HepG2 (cell line): ENCODE data around the gene IKZF3. TPM values are rescaled to one million over a fixed set of nuclear protein-coding genes. Genes with fewer than 3 reads are reported as not detected.
A peak's percentile ranks its signal among the peaks of the same experiment; 100 is the strongest.

ENCODE experiments used
- NCOA1 ChIP-seq: sonication (generic); formaldehyde crosslinking; IDR thresholded peaks from 2 replicates; pipeline ENCODE4 v1.9.0; 2021; ENCODE audit warnings: missing genetic modification reagents
- NR3C1 ChIP-seq: sonication (generic); formaldehyde crosslinking; IDR thresholded peaks from 2 replicates; pipeline ENCODE4 v1.4.0; 2020; ENCODE audit warnings: missing genetic modification reagents
- PRPF4 ChIP-seq: fragments of 200-400 bp; formaldehyde crosslinking; IDR thresholded peaks from 2 replicates; pipeline ENCODE4 v1.6.1; 2016; ENCODE audit warnings: low read length, low read depth; ENCODE audit not compliant: poor library complexity, severe bottlenecking
- RFXANK ChIP-seq: IDR thresholded peaks from 2 replicates; pipeline ENCODE4 v1.6.1; 2016
- TCF7 ChIP-seq: sonication (generic); IDR thresholded peaks from 2 replicates; pipeline ENCODE4 v1.6.1; 2016; ENCODE audit warnings: antibody characterized with exemption, low read depth
- TOPORS ChIP-seq: sonication (generic); formaldehyde crosslinking; IDR thresholded peaks from 2 replicates; pipeline ENCODE4 v1.8.0; 2023; ENCODE audit warnings: mild to moderate bottlenecking, missing genetic modification reagents
- ZBTB3 ChIP-seq: sonication (generic); formaldehyde crosslinking; IDR thresholded peaks from 2 replicates; pipeline ENCODE4 v1.4.0; 2020; ENCODE audit warnings: low read depth, mild to moderate bottlenecking, moderate library complexity, missing genetic modification reagents, borderline replicate concordance
- ZNF530 ChIP-seq: sonication (generic); formaldehyde crosslinking; IDR thresholded peaks from 2 replicates; pipeline ENCODE4 v1.5.0; 2020; ENCODE audit warnings: low read depth, mild to moderate bottlenecking, missing genetic modification reagents
- ZNF75D ChIP-seq: sonication (generic); formaldehyde crosslinking; IDR thresholded peaks from 2 replicates; pipeline ENCODE4 v1.8.1; 2023; ENCODE audit warnings: missing genetic modification reagents, mild to moderate bottlenecking, borderline replicate concordance
- polyA plus RNA-seq, 8 experiments: library from polyadenylated mRNA; depleted of rRNA in 3 of 8; stranded (reverse) in 7 of 8; unstranded in 1 of 8; fragments of >200 nt; fragmentation: Illumina TruSeq in 4 of 8; extraction: Trizol in 4 of 8; gene quantifications; 2 replicates each; pipeline versions ENCODE4 v1.2.1 to v1.2.3, GENCODE V29; 2011 to 2016; ENCODE audit warnings: low read depth in 4 of 8, missing spikeins in 1 of 8, mixed read lengths in 1 of 8; ENCODE audit not compliant: insufficient read depth in 1 of 8
- total RNA-seq, 5 experiments: library from RNA; depleted of rRNA; stranded (reverse); fragments of >200 nt; fragmentation: Illumina TruSeq; extraction: Trizol; gene quantifications; 2 replicates each; pipeline ENCODE4 v1.2.3, GENCODE V29; 2016; ENCODE audit warnings: low read depth in 1 of 5
- TF ChIP-seq, protein P1 (sequence below): sonication (generic); formaldehyde crosslinking; IDR thresholded peaks from 2 replicates; pipeline ENCODE4 v1.5.0; 2020; ENCODE audit warnings: mild to moderate bottlenecking, missing genetic modification reagents
- TF ChIP-seq, protein P2 (sequence below): sonication (generic); formaldehyde crosslinking; IDR thresholded peaks from 2 replicates; pipeline ENCODE4 v1.4.0; 2020; ENCODE audit warnings: missing genetic modification reagents
- TF ChIP-seq, protein P3 (sequence below): sonication (generic); formaldehyde crosslinking; IDR thresholded peaks from 2 replicates; pipeline ENCODE4 v1.8.0; 2023; ENCODE audit warnings: mild to moderate bottlenecking, missing genetic modification reagents
- TF ChIP-seq, protein P4 (sequence below), 2 experiments: sonication (generic) in 1 of 2; formaldehyde crosslinking in 1 of 2; IDR thresholded peaks; 2 replicates each; pipeline versions ENCODE4 v1.4.0 to v1.6.1; 2016 to 2020; ENCODE audit warnings: borderline replicate concordance in 1 of 2, low read depth in 1 of 2, mild to moderate bottlenecking in 1 of 2, missing genetic modification reagents in 1 of 2
- TF ChIP-seq, protein P5 (sequence below): sonication (generic); formaldehyde crosslinking; IDR thresholded peaks from 2 replicates; pipeline ENCODE4 v1.4.0; 2020; ENCODE audit warnings: missing genetic modification reagents, borderline replicate concordance

The IKZF3 gene
- total and polyA plus RNA-seq, 2 of the 13 experiments (the other 11 are each of a cell fraction or from before 2014, with no cell fraction given), result not detected

DNA sequence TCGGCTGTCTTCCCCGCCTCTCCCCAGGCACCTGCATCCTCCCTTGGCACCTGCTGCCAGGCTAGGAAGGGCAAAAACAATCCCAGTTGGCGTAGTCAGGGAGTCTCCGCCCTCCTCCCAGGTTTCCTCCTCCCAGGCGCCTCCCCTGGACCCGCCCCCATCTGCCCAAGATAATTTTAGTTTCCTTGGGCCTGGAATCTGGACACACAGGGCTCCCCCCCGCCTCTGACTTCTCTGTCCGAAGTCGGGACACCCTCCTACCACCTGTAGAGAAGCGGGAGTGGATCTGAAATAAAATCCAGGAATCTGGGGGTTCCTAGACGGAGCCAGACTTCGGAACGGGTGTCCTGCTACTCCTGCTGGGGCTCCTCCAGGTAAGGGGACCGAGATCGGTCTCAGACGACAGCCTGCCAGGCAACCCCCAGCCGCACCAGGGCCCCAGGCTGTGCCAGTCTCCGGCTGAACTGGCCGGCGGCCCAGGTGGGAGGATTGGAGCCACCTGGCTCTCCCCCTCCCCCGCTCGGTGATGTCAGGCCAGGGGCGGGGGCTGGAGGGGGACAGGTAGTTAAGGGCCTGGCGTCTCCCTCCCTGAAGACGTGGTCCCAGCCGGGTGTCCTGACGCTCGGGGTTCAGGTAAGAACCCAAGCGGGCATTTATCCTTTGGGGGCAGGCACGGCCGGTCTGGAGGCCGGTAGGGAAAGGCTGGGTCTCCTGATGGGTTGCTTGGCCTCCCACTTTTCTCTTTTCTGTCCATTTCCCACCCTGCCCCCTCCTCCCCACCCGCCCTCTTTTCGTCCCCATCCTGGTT lies 126.1 kb downstream of the IKZF3 start, which contains the start of gene GRB7 (continued):
- TF ChIP-seq, protein P1, sequence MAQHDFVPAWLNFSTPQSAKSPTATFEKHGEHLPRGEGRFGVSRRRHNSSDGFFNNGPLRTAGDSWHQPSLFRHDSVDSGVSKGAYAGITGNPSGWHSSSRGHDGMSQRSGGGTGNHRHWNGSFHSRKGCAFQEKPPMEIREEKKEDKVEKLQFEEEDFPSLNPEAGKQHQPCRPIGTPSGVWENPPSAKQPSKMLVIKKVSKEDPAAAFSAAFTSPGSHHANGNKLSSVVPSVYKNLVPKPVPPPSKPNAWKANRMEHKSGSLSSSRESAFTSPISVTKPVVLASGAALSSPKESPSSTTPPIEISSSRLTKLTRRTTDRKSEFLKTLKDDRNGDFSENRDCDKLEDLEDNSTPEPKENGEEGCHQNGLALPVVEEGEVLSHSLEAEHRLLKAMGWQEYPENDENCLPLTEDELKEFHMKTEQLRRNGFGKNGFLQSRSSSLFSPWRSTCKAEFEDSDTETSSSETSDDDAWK (CRISPR knock-in tag), result no peak
- TF ChIP-seq ZNF75D (CRISPR knock-in tag) (peak; percentile 24; the same call in 1 of the 2 replicates), TCF7 (no peak), ZNF530 (no peak), PRPF4 (no peak), ZBTB3 (CRISPR knock-in tag) (peak; percentile 62; the same call in 1 of the 2 replicates), TOPORS (CRISPR knock-in tag) (peak; percentile 64; the same call in 1 of the 2 replicates), NR3C1 (CRISPR knock-in tag) (no peak), RFXANK (0 out of 2 replicates have a peak, but pooled peaks have one; percentile 26), NCOA1 (CRISPR knock-in tag) (peak; percentile 95)
- TF ChIP-seq, protein P2, sequence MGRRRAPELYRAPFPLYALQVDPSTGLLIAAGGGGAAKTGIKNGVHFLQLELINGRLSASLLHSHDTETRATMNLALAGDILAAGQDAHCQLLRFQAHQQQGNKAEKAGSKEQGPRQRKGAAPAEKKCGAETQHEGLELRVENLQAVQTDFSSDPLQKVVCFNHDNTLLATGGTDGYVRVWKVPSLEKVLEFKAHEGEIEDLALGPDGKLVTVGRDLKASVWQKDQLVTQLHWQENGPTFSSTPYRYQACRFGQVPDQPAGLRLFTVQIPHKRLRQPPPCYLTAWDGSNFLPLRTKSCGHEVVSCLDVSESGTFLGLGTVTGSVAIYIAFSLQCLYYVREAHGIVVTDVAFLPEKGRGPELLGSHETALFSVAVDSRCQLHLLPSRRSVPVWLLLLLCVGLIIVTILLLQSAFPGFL, result no peak
- TF ChIP-seq, protein P3, sequence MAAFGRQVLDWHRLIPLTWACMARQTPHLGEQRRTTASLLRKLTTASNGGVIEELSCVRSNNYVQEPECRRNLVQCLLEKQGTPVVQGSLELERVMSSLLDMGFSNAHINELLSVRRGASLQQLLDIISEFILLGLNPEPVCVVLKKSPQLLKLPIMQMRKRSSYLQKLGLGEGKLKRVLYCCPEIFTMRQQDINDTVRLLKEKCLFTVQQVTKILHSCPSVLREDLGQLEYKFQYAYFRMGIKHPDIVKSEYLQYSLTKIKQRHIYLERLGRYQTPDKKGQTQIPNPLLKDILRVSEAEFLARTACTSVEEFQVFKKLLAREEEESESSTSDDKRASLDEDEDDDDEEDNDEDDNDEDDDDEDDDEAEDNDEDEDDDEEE (CRISPR knock-in tag), result peak; percentile 95
- TF ChIP-seq, protein P4, sequence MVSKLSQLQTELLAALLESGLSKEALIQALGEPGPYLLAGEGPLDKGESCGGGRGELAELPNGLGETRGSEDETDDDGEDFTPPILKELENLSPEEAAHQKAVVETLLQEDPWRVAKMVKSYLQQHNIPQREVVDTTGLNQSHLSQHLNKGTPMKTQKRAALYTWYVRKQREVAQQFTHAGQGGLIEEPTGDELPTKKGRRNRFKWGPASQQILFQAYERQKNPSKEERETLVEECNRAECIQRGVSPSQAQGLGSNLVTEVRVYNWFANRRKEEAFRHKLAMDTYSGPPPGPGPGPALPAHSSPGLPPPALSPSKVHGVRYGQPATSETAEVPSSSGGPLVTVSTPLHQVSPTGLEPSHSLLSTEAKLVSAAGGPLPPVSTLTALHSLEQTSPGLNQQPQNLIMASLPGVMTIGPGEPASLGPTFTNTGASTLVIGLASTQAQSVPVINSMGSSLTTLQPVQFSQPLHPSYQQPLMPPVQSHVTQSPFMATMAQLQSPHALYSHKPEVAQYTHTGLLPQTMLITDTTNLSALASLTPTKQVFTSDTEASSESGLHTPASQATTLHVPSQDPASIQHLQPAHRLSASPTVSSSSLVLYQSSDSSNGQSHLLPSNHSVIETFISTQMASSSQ (IDR thresholded peaks at IDR 0.05; ENCODE audit: low read depth), result no peak
- TF ChIP-seq, protein P4 (CRISPR knock-in tag; IDR thresholded peaks at IDR 0.05; ENCODE audit: borderline replicate concordance), result peak; percentile 36; the same call in 1 of the 2 replicates
- TF ChIP-seq, protein P5, sequence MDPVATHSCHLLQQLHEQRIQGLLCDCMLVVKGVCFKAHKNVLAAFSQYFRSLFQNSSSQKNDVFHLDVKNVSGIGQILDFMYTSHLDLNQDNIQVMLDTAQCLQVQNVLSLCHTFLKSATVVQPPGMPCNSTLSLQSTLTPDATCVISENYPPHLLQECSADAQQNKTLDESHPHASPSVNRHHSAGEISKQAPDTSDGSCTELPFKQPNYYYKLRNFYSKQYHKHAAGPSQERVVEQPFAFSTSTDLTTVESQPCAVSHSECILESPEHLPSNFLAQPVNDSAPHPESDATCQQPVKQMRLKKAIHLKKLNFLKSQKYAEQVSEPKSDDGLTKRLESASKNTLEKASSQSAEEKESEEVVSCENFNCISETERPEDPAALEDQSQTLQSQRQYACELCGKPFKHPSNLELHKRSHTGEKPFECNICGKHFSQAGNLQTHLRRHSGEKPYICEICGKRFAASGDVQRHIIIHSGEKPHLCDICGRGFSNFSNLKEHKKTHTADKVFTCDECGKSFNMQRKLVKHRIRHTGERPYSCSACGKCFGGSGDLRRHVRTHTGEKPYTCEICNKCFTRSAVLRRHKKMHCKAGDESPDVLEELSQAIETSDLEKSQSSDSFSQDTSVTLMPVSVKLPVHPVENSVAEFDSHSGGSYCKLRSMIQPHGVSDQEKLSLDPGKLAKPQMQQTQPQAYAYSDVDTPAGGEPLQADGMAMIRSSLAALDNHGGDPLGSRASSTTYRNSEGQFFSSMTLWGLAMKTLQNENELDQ (CRISPR knock-in tag), result no peak
